ENCODE measurements around the gene SORCS2. TPM values are rescaled to one million over a fixed set of nuclear protein-coding genes. Genes with fewer than 3 reads are reported as not detected.

SORCS2 gene
- total and polyA plus RNA-seq, 2 of the 8 experiments (the other 6 are each of a cell fraction or from before 2014, with no cell fraction given): 0.36 to 1.8 TPM

DNA sequence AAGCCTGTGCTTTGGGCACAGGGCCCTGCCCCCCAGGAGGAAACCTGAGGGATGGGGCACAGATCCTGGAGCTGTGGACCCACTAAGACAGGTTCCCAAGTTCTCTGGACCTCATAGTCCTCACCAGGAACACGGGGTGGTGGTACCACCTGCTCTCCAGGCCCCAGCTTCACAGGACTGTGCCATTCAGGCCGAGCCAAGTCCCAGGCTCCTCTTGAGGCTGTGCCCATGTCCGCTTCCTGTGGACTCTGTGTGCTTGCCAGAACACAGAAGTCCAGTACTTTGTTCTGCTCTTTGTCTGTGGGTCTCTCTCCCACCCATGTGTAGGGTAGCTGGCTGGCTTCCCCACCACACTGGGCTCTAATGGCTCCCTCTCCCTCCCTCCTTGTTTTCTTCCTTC, 346.8 kb downstream of the SORCS2 start:
- H3K36me3 ChIP-seq (ENCODE audit: control insufficient read depth in 2 of 4, insufficient read depth in 4 of 4, low read length in 3 of 4): no peaks in the 10 kb centered on the region
- H2BK20ac ChIP-seq (ENCODE audit: low read length): no peak overlapping the region
- no peak overlapping the region for H3K14ac ChIP-seq (ENCODE audit: insufficient read length)
- no peaks in the 10 kb centered on the region for H3K79me1 ChIP-seq (ENCODE audit: low read depth, low read length)
- no peak overlapping the region for H2BK5ac ChIP-seq (ENCODE audit: low read depth, low read length)
- H4K8ac ChIP-seq (ENCODE audit: extremely low read depth, insufficient read depth, low read length): no peak overlapping the region; the same call in 1 of the 2 replicates
- no peak overlapping the region for H2AK5ac ChIP-seq (ENCODE audit: low read depth, low read length)
- 0 out of 2 replicates have a peak overlapping the region, but pooled peaks have one; percentile 50 for H2BK12ac ChIP-seq (ENCODE audit: low read depth, low read length)
- FAIRE-seq (no peak), DNase-seq (ENCODE audit: low read depth in 1 of 2, low spot score in 2 of 2) (no peak)
- no peak overlapping the region for H2BK15ac ChIP-seq (ENCODE audit: low read length)
- H3K4me3 ChIP-seq (ENCODE audit: extremely low read depth in 1 of 4, insufficient read depth in 2 of 4, low read depth in 3 of 4, low read length in 4 of 4): no peak overlapping the region
- H3K4me1 ChIP-seq (replicated peaks in 1 of 4; ENCODE audit: control insufficient read depth in 3 of 4, insufficient read depth in 4 of 4, low read length in 3 of 4): 0 out of 7 replicates have a peak, but pooled peaks cover 0 to 2% (median 0%) of the 10 kb centered on the region in 4 experiments
- 50% methylated on average over 3 of the region's 3 CpGs; no CpG with 5 or more reads in 1 of the 2 experiments for WGBS, 2 experiments (ENCODE audit: extremely low coverage in 1 of 2, insufficient coverage in 1 of 2, insufficient read length in 1 of 2, insufficient replicate concordance in 2 of 2, low coverage in 1 of 2, low lambda C conversion rate in 2 of 2, missing lambda C conversion rate in 1 of 2)
- peaks cover 5 to 6% of the 10 kb centered on the region in 2 experiments; a peak in 2 of 4 replicates for H3K9me3 ChIP-seq (ENCODE audit: insufficient read depth in 2 of 2, low read depth in 1 of 2, low read length in 1 of 2)
- H2BK120ac ChIP-seq (replicated peaks; ENCODE audit: low read depth, low read length): no peak overlapping the region
- peaks cover 9% of the 10 kb centered on the region; the same call in 1 of the 2 replicates for H3K23me2 ChIP-seq (ENCODE audit: low read depth, low read length)
- TF ChIP-seq BACH1 (IDR thresholded peaks at IDR 0.05; ENCODE audit: low read length) (no peak), FOSL1 (IDR thresholded peaks at IDR 0.05; ENCODE audit: insufficient read depth, low read depth, low read length) (no peak), SP1 (IDR thresholded peaks at IDR 0.05; ENCODE audit: low read depth, low read length) (no peak)
- no peak overlapping the region for H4K5ac ChIP-seq (ENCODE audit: insufficient read length, low read depth, low read length)
- no peak overlapping the region for H3K27ac ChIP-seq (ENCODE audit: low read depth, low read length)
- H3K56ac ChIP-seq (replicated peaks; ENCODE audit: insufficient read length, low read depth, low read length): no peak overlapping the region
- H3K79me2 ChIP-seq (ENCODE audit: control insufficient read depth in 1 of 2, insufficient read depth in 2 of 2, low read length in 2 of 2): no peaks in the 10 kb centered on the region
- no peak overlapping the region for H3K18ac ChIP-seq (ENCODE audit: extremely low read depth, low read length)
- CTCF ChIA-PET (ENCODE audit: partially characterized antibody): no interaction called here
- no peak overlapping the region for H4K91ac ChIP-seq (replicated peaks; ENCODE audit: insufficient read length, low read length)
- no peak overlapping the region for H3K4ac ChIP-seq (replicated peaks; ENCODE audit: insufficient read length, low read depth, low read length)
- no peaks in the 10 kb centered on the region for H4K20me1 ChIP-seq (replicated peaks in 1 of 2; ENCODE audit: control insufficient read depth in 1 of 2, insufficient read depth in 2 of 2, low read length in 2 of 2)
- H3K23ac ChIP-seq (ENCODE audit: insufficient read length): no peak overlapping the region
- no peaks in the 10 kb centered on the region for H3K27me3 ChIP-seq (replicated peaks in 1 of 4; ENCODE audit: control insufficient read depth in 3 of 4, extremely low read depth in 1 of 4, insufficient read depth in 3 of 4, low read length in 3 of 4)
- POLR2A ChIA-PET (ENCODE audit: partially characterized antibody): no interaction called here
- no peak overlapping the region for H2AFZ ChIP-seq (ENCODE audit: low read length)
- H3K4me2 ChIP-seq (ENCODE audit: insufficient read depth in 1 of 2, low read depth in 2 of 2, low read length in 2 of 2): no peak overlapping the region
- H3K9ac ChIP-seq (replicated peaks in 1 of 4; ENCODE audit: extremely low read depth in 1 of 4, low read depth in 3 of 4, low read length in 3 of 4): no peak overlapping the region
